LNCAP (cell line): ENCODE data around the gene CFAP206.

ENCODE experiments used
- TF ChIP-seq, protein P1 (sequence below): fragments of 450-650 bp; IDR thresholded peaks from 2 replicates; pipeline ENCODE4 v1.5.1; 2017; ENCODE audit warnings: mild to moderate bottlenecking

CFAP206 gene

DNA sequence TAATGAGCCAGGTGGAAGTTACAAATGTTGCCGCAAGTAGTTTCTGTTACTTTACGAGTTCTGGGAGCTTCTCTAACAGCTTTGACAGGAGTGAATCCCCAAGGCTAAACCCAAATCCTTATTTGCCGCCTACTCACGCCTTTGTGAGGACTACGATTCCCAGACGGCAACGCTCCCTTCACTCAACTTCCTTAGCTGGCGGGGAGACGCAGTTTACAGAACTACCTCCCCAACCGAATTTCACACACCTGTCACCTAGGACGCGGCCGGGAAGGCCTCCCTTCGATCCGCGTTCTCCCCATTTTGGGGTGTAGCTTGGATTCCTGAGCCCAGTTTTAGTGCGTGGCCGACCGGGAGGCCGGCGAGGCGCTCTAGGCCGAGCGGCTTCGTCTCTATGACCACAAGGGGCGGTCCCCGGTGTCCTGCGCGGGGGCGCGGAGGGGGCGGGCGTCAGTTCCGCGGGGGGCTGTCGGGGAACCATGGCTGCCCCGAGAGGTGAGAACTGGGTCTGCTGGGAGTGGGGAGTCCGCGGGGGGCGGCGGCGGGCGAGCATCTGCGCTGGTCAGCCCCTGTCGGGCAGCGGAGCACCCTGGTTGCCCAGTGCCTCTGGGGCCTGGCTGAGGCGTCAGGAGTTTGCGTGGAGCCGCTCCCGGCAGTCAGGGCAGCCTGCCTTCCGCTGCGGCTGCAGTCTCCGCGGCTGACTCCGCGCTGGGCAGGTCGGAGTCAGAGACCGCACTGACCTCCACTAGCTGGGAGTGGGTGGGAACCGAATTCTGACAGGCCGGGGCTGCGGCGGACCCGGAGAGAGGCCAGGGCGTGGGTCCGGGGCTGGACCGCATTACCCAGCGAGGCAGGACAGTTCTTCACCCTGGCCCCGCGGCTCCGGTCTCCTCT, 65.0 kb downstream of the CFAP206 start, which contains the start of gene SLC35A1:
Gene SLC35A1 (plus strand): TSS at position 450 of the 894 bp plus-strand sequence. CDS start 30 bp downstream, at position 480.
- TF ChIP-seq, protein P1, sequence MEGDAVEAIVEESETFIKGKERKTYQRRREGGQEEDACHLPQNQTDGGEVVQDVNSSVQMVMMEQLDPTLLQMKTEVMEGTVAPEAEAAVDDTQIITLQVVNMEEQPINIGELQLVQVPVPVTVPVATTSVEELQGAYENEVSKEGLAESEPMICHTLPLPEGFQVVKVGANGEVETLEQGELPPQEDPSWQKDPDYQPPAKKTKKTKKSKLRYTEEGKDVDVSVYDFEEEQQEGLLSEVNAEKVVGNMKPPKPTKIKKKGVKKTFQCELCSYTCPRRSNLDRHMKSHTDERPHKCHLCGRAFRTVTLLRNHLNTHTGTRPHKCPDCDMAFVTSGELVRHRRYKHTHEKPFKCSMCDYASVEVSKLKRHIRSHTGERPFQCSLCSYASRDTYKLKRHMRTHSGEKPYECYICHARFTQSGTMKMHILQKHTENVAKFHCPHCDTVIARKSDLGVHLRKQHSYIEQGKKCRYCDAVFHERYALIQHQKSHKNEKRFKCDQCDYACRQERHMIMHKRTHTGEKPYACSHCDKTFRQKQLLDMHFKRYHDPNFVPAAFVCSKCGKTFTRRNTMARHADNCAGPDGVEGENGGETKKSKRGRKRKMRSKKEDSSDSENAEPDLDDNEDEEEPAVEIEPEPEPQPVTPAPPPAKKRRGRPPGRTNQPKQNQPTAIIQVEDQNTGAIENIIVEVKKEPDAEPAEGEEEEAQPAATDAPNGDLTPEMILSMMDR = no peak

DNA sequence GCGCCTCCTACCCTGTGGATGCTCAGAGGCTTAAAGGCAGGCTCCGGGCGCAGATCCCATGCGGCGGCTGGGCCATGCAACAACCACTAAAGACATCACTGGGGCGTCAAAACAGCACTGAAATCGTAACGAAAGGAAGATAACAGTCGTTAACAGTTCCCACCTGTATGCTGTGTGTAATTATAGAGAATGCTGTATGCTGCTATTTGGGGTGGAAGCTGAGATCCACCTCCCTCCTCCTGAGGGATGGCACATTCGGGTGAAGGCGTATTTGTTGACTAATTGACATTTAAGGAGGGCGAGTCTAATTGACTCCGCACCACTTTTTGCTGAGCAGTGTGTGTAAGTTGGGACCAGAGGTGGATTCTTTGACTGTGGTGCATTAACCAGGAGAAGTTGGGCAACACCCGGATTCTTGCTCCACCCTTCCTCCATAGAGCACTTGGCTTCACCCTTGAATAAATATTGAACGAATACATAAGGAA, 65.7 kb downstream of the CFAP206 start:
- TF ChIP-seq, protein P1 = no peak

DNA sequence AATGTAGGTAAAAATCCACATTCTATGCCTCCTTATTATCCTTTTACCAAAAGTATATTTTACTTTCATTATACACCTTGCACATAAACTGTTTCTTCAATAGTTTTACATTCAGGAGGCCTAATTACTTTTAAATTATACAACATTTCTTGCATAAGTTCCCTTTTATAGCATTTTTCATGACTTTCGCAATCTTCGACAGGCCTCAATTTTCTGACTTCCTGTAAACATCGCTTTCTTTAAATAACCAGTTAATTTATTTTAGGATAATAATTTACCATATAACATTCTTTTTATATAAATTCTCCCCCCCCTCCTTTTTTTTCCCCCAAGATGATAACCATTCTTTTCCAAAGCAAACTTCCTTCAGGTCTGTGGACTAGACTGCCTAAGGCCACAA, 74.2 kb downstream of the CFAP206 start:
- TF ChIP-seq, protein P1 = no peak

DNA sequence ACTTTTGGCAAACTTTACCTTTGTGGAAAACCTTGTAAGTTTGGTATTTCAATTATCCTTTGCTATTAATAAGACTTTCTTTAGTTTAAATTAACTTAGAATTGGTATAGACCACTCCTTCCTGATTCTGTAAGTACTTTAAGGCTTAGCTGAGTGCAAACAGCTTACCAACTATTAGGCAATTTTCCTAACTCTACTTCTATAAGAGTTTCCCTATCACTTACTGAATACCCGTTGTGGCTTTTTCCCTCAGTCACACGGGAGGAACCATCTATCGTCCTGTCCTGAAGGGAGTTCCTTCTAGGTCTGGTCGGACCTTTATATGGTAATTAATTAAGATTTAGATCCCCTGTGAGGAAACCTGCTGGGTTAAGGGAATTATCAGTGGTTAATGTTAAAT, 74.6 kb downstream of the CFAP206 start:
- TF ChIP-seq, protein P1 = no peak

DNA sequence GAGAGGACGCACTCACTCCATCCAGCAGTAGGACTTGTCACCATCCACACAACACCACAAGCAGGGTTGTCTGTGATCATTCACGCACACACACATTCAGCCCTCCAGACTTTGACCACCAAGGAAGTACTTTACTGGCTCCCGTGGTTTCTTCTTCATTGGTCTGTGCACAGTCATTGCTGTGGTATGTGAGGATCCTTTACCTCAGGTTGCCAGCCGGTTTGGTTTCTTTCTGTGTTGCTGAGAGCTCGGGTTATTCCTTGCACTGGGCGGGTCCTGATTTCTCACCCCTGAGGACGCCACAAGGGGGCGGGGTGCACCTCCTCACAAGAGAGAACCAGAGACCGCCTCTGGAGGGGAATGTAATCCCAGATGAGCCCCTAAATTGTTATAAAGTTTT, 76.2 kb downstream of the CFAP206 start:
- TF ChIP-seq, protein P1 = no peak; the same call in 1 of the 2 replicates

DNA sequence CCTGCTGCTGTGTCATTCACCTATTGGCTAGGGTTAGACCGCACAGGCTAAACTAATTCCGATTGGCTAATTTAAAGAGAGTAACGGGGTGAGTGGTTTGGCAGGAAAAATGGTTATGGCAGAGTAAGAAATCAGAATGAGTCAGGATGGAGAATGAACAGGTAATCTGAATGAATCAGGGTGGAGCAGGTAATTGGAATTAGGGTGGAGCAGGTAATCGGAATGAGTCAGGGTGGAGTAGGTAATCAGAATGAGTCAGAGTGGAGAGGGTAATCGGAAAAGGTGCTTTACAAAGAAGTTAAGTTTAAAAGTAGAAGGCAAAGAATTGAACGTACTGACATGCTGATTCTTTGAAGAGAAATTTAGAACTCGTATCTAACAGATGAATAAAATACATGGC, 76.7 kb downstream of the CFAP206 start:
- TF ChIP-seq, protein P1 = no peak

DNA sequence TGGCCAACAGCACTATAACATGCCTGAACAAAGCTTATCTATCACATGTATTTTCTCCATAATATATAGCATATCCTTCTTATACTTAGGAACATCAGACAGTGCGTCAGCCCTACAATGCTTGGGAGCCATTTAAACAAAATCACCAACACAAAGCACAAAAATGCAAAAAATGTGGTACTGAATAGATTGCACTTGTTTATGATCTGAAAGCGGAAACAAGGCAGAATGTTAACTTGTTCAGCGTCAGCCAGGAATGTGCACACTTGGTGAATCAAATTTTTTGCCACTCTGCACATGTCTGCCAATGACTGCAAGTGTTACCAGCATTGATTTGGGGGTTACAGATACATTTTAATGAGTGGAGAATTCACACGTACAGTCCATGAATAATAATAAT, 79.8 kb downstream of the CFAP206 start:
- TF ChIP-seq, protein P1 = no peak
